ENCODE results near the gene RAB3IL1. TPM values are rescaled to one million over a fixed set of nuclear protein-coding genes. Genes with fewer than 3 reads are reported as not detected.
A peak's percentile ranks its signal among the peaks of the same experiment; 100 is the strongest.

RAB3IL1 gene
- total and polyA plus RNA-seq, 2 donors (not counting 1 experiment from before 2014, with no cell fraction given) = 9.6 to 13.4 TPM

DNA sequence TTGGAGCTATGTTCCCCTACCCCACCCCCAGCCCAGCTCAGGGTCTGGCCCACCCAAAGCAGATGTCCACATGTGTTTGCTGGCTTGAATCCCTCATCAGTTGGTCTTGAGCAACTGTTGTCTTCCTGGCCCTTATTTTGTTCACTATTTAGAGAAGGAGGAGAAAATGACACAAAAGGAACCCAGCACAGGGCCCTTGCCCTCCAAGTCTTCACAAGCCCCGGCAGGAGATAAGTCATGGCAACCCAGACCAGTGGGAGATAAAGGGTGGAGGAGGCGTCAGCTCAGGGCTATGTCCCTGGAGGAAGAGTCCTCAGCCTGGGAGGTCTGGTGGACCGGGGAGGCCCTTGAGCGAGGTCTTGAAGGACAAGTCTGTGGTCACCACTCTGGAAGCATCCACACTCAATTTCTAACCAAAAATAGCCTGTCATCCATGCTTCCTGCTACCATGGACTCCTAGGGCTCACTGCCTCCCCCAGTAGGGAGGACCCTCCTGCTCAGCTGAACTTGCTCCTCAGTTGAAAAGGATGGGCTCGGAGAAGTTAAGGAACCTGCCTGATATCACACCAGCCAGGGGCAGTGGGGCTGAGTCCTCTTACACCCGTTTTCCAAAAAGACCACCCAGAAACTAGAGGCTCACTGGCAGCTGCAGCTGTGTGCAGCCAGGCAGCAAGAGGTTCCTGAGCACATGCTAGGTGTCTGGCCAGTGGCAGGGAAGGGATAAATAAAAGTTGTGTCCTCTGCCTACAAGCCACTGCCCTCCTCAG, 1.8 kb upstream of the RAB3IL1 start:
- Histone ChIP-seq H3K9ac (ENCODE audit: insufficient read depth, low read length) (no peak overlapping the region), H2AFZ (ENCODE audit: low read length) (no peak overlapping the region), H3K4me1 (ENCODE audit: control insufficient read depth, extremely low read depth, insufficient read depth, low read length) (peaks cover 19% of the 10 kb centered on the region), H3K4me2 (ENCODE audit: extremely low read depth, insufficient read depth, low read length) (no peak overlapping the region), H3K27ac (ENCODE audit: insufficient read depth, low read length) (no peak overlapping the region), H3K36me3 (ENCODE audit: control insufficient read depth, insufficient read depth, low read length) (no peaks in the 10 kb centered on the region), H3K9me3 (ENCODE audit: control insufficient read depth, insufficient read depth, low read depth, low read length) (no peaks in the 10 kb centered on the region), H4K20me1 (ENCODE audit: control insufficient read depth, extremely low read depth, insufficient read depth, low read length) (no peaks in the 10 kb centered on the region), H3K4me3 (replicated peaks in 1 of 4; ENCODE audit: control extremely low read depth in 1 of 4, insufficient read depth in 1 of 4, low read depth in 3 of 4, low read length in 4 of 4) (no peak overlapping the region), H3K27me3 (ENCODE audit: control insufficient read depth, insufficient read depth, low read length) (peaks cover 8% of the 10 kb centered on the region), H3K79me2 (ENCODE audit: control insufficient read depth, insufficient read depth, low read length) (no peaks in the 10 kb centered on the region)
- TF ChIP-seq, protein P1, sequence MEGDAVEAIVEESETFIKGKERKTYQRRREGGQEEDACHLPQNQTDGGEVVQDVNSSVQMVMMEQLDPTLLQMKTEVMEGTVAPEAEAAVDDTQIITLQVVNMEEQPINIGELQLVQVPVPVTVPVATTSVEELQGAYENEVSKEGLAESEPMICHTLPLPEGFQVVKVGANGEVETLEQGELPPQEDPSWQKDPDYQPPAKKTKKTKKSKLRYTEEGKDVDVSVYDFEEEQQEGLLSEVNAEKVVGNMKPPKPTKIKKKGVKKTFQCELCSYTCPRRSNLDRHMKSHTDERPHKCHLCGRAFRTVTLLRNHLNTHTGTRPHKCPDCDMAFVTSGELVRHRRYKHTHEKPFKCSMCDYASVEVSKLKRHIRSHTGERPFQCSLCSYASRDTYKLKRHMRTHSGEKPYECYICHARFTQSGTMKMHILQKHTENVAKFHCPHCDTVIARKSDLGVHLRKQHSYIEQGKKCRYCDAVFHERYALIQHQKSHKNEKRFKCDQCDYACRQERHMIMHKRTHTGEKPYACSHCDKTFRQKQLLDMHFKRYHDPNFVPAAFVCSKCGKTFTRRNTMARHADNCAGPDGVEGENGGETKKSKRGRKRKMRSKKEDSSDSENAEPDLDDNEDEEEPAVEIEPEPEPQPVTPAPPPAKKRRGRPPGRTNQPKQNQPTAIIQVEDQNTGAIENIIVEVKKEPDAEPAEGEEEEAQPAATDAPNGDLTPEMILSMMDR (conservative IDR thresholded peaks at IDR 0.05 in 1 of 2, IDR thresholded peaks at IDR 0.05 in 1 of 2; ENCODE audit: low read depth in 1 of 2, low read length in 2 of 2) = no peak
- TF ChIP-seq EZH2 (IDR thresholded peaks at IDR 0.05; ENCODE audit: low read length, missing control alignments) = no peak
- peak in 1 of 2 donors; percentile 15 for DNase-seq (ENCODE audit: low read depth in 2 of 2)

DNA sequence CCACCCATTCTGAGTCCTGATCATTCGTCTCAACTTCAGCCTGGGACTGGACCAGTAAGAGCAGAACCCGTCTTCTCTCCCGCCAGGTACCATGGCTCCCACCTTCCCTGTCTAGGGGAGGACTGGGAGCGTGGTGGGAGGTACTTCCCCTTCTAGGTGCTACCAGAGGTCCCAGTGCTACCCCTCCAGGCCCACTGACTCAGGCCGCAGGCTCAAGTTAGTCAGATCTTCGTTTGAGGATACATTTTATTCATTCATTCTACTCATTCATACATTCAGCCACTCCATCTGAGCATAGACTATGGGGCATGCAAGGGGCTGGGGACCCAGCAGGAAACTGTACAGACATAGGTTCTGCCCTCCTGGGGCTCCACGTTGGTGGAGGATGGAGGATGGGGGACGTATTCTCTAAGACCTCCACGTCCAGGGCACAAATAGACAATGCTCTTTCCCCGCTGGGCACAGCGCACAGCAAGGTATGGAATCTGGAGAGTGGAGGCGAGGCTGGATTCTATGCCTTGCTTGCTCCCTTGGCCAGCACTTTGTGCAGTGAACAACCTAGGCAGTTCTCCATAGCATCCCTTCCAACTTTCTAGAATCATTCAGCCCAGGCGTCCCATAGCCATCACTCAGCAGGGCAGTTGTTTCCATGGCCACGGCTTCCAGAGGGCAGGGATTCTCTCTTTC, 1.0 kb upstream of the RAB3IL1 start:
- H3K4me3 ChIP-seq (replicated peaks in 1 of 4; ENCODE audit: control extremely low read depth in 1 of 4, insufficient read depth in 1 of 4, low read depth in 3 of 4, low read length in 4 of 4) = peak overlapping the region in 1 of 4 experiments; percentile 69
- TF ChIP-seq, protein P1 (conservative IDR thresholded peaks at IDR 0.05 in 1 of 2, IDR thresholded peaks at IDR 0.05 in 1 of 2; ENCODE audit: low read depth in 1 of 2, low read length in 2 of 2) = no peak
- peak; percentile 16 for TF ChIP-seq EZH2 (IDR thresholded peaks at IDR 0.05; ENCODE audit: low read length, missing control alignments)
- DNase-seq (ENCODE audit: low read depth in 2 of 2) = no peak
- H3K27ac ChIP-seq (ENCODE audit: insufficient read depth, low read length) = no peak overlapping the region
- H3K9me3 ChIP-seq (ENCODE audit: control insufficient read depth, insufficient read depth, low read depth, low read length) = no peaks in the 10 kb centered on the region
- no peak overlapping the region for H2AFZ ChIP-seq (ENCODE audit: low read length)
- H3K36me3 ChIP-seq (ENCODE audit: control insufficient read depth, insufficient read depth, low read length) = no peaks in the 10 kb centered on the region
- H3K4me2 ChIP-seq (ENCODE audit: extremely low read depth, insufficient read depth, low read length) = no peak overlapping the region
- H3K4me1 ChIP-seq (ENCODE audit: control insufficient read depth, extremely low read depth, insufficient read depth, low read length) = peaks cover 11% of the 10 kb centered on the region
- H3K79me2 ChIP-seq (ENCODE audit: control insufficient read depth, insufficient read depth, low read length) = no peaks in the 10 kb centered on the region
- H3K9ac ChIP-seq (ENCODE audit: insufficient read depth, low read length) = no peak overlapping the region
- no peaks in the 10 kb centered on the region for H4K20me1 ChIP-seq (ENCODE audit: control insufficient read depth, extremely low read depth, insufficient read depth, low read length)
- peaks cover 8% of the 10 kb centered on the region for H3K27me3 ChIP-seq (ENCODE audit: control insufficient read depth, insufficient read depth, low read length)

DNA sequence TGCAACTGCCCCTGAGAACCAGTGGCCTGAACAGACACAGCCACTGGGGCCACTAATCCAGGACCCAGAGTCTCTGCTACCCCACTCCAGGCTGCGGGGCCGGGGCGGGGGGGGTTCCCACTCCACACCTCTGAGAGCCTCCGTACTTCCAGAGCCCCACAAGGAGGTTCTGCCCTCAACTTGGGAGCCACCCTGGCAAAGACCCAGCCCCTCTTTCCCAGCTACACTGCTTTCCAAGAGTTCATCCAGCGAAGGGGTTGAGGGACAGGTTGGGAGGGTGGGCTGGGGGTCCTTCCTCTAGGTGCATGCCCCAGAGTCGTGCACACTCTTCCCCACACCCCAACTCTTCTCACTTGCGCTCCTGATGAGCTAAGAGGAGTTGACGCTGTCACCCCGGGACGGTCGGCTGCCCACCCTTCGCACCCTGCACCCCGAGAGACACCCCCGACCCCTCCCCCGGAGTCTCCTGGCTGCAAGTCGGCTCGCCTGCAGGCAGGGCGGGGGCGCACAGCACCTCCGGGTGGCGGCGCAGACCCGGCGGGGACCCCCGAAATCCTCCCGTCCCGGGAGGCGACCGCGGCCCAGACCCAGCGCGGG, 531 bp downstream of the RAB3IL1 start:
- Histone ChIP-seq H3K9ac (ENCODE audit: insufficient read depth, low read length) (peak overlapping the region; percentile 57), H3K79me2 (ENCODE audit: control insufficient read depth, insufficient read depth, low read length) (no peaks in the 10 kb centered on the region)

More for the DNA sequence above, 531 bp downstream of the RAB3IL1 start:
- Histone ChIP-seq H3K9me3 (ENCODE audit: control insufficient read depth, insufficient read depth, low read depth, low read length) (no peaks in the 10 kb centered on the region), H4K20me1 (ENCODE audit: control insufficient read depth, extremely low read depth, insufficient read depth, low read length) (no peaks in the 10 kb centered on the region), H2AFZ (ENCODE audit: low read length) (no peak overlapping the region), H3K4me1 (ENCODE audit: control insufficient read depth, extremely low read depth, insufficient read depth, low read length) (peaks cover 5% of the 10 kb centered on the region), H3K27me3 (ENCODE audit: control insufficient read depth, insufficient read depth, low read length) (peaks cover 8% of the 10 kb centered on the region), H3K27ac (ENCODE audit: insufficient read depth, low read length) (no peak overlapping the region), H3K36me3 (ENCODE audit: control insufficient read depth, insufficient read depth, low read length) (no peaks in the 10 kb centered on the region), H3K4me3 (replicated peaks in 1 of 4; ENCODE audit: control extremely low read depth in 1 of 4, insufficient read depth in 1 of 4, low read depth in 3 of 4, low read length in 4 of 4) (peak overlapping the region; percentile 21 to 69 (median 37)), H3K4me2 (ENCODE audit: extremely low read depth, insufficient read depth, low read length) (peak overlapping the region; percentile 59)
- no peak for DNase-seq (ENCODE audit: low read depth in 2 of 2)
- no peak for TF ChIP-seq EZH2 (IDR thresholded peaks at IDR 0.05; ENCODE audit: low read length, missing control alignments)
- TF ChIP-seq, protein P1 (conservative IDR thresholded peaks at IDR 0.05 in 1 of 2, IDR thresholded peaks at IDR 0.05 in 1 of 2; ENCODE audit: low read depth in 1 of 2, low read length in 2 of 2) = no peak
